Activated naive CD4-positive, alpha-beta T cell treated with anti-CD3 and anti-CD28 coated beads for 36 hours (primary cell): ENCODE measurements around the gene MYL10. TPM values are rescaled to one million over a fixed set of nuclear protein-coding genes. Genes with fewer than 3 reads are reported as not detected.
"Not testable (repeated sequence)": the region's sequence is repeated elsewhere in the genome, so short reads cannot be mapped to it uniquely, and the experiment has no call there.

Experiments used
- CTCF ChIA-PET: fragments of 350-600 bp; sonication (Branson Sonifier 250); formaldehyde crosslinking; loops from one replicate; lab custom pipeline; 2021; ENCODE audit warnings: antibody characterized with exemption; lab: Charles Lee
- DNase-seq: peaks from one replicate; pipeline ENCODE4 v3.0.0-alpha.2; 2020
- H3K27ac Mint-ChIP-seq: one replicate; pipeline ENCODE4 v1.8.0; 2021; ENCODE audit warnings: mild to moderate bottlenecking, mixed read lengths
- H3K27me3 Mint-ChIP-seq: one replicate; pipeline ENCODE4 v1.8.0; 2021; ENCODE audit warnings: low read depth, mixed read lengths
- H3K36me3 Mint-ChIP-seq: one replicate; pipeline ENCODE4 v1.8.0; 2021; ENCODE audit warnings: low read depth, mixed read lengths
- H3K4me1 Mint-ChIP-seq: one replicate; pipeline ENCODE4 v1.8.0; 2021; ENCODE audit warnings: low read depth, mixed read lengths
- H3K4me3 Mint-ChIP-seq: one replicate; pipeline ENCODE4 v1.8.0; 2021; ENCODE audit warnings: mild to moderate bottlenecking, moderate library complexity, mixed read lengths
- H3K9me3 Mint-ChIP-seq: one replicate; pipeline ENCODE4 v1.8.0; 2021; ENCODE audit warnings: mixed read lengths
- intact Hi-C: fragments of 100-400 bp; cut with micrococcal nuclease; formaldehyde crosslinking; loops from one replicate; pipeline ENCODE4 v1.15.1; 2023
- total RNA-seq, 2 experiments: library from RNA; stranded (reverse); gene quantifications; one replicate each; pipeline ENCODE4 v1.2.3, GENCODE V29; 2021

The MYL10 gene
- total RNA-seq, 2 experiments from 2014 or later: not detected

GRCh38 chr7:101667920-101668319 is 38.8 kb upstream of the MYL10 start:
- CTCF ChIA-PET: no interaction called here
- Mint-ChIP-seq H3K9me3 (peaks cover 8% of the 10 kb centered on the region), H3K4me1 (no peaks in the 10 kb centered on the region), H3K27ac (no peak overlapping the region), H3K36me3 (no peaks in the 10 kb centered on the region), H3K27me3 (no peaks in the 10 kb centered on the region), H3K4me3 (no peak overlapping the region)
- intact Hi-C loops: no loop called here
- DNase-seq: no peak

- H3K27ac Mint-ChIP-seq: no peak overlapping the region
- no peaks in the 10 kb centered on the region for H3K4me1 Mint-ChIP-seq
- no peak for DNase-seq
- CTCF ChIA-PET: no interaction called here
- no peaks in the 10 kb centered on the region for H3K36me3 Mint-ChIP-seq
- peaks cover 8% of the 10 kb centered on the region for H3K9me3 Mint-ChIP-seq
- intact Hi-C loops: no loop called here
- no peak overlapping the region for H3K4me3 Mint-ChIP-seq
- H3K27me3 Mint-ChIP-seq: no peaks in the 10 kb centered on the region
These were observed 38.3 kb upstream of the MYL10 start for GRCh38 chr7:101667399-101667798.

GRCh38 chr7:101666741-101667140 is 37.6 kb upstream of the MYL10 start:
- intact Hi-C loops: no loop called here
- CTCF ChIA-PET: no interaction called here
- Mint-ChIP-seq H3K27ac (no peak overlapping the region), H3K4me3 (no peak overlapping the region), H3K36me3 (no peaks in the 10 kb centered on the region), H3K27me3 (no peaks in the 10 kb centered on the region), H3K9me3 (peaks cover 8% of the 10 kb centered on the region), H3K4me1 (no peaks in the 10 kb centered on the region)
- no peak for DNase-seq

- no peak for DNase-seq
- Mint-ChIP-seq H3K4me3 (no peak overlapping the region), H3K36me3 (no peaks in the 10 kb centered on the region), H3K9me3 (peaks cover 8% of the 10 kb centered on the region), H3K4me1 (no peaks in the 10 kb centered on the region), H3K27ac (no peak overlapping the region), H3K27me3 (no peaks in the 10 kb centered on the region)
- CTCF ChIA-PET: no interaction called here
- intact Hi-C loops: no loop called here
These were observed 37.2 kb upstream of the MYL10 start for GRCh38 chr7:101666293-101666692.

- CTCF ChIA-PET: no interaction called here
- Mint-ChIP-seq H3K27me3 (no peaks in the 10 kb centered on the region), H3K9me3 (peaks cover 8% of the 10 kb centered on the region), H3K27ac (no peak overlapping the region), H3K4me3 (no peak overlapping the region), H3K36me3 (no peaks in the 10 kb centered on the region), H3K4me1 (no peaks in the 10 kb centered on the region)
- intact Hi-C loops: no loop called here
- DNase-seq: no peak
These were observed 35.9 kb upstream of the MYL10 start for GRCh38 chr7:101664893-101665471.

GRCh38 chr7:101664436-101664835 is 35.3 kb upstream of the MYL10 start:
- no peaks in the 10 kb centered on the region for H3K27me3 Mint-ChIP-seq
- no peak overlapping the region for H3K27ac Mint-ChIP-seq
- no peak overlapping the region for H3K4me3 Mint-ChIP-seq
- H3K9me3 Mint-ChIP-seq: peaks cover 8% of the 10 kb centered on the region
- DNase-seq: no peak
- no peaks in the 10 kb centered on the region for H3K4me1 Mint-ChIP-seq
- intact Hi-C loops: no loop called here
- CTCF ChIA-PET: no interaction called here
- no peaks in the 10 kb centered on the region for H3K36me3 Mint-ChIP-seq

GRCh38 chr7:101663747-101664146 is 34.7 kb upstream of the MYL10 start:
- DNase-seq: no peak
- intact Hi-C loops: no loop called here
- peaks cover 8% of the 10 kb centered on the region for H3K9me3 Mint-ChIP-seq
- no peaks in the 10 kb centered on the region for H3K27me3 Mint-ChIP-seq
- no peaks in the 10 kb centered on the region for H3K36me3 Mint-ChIP-seq
- no peaks in the 10 kb centered on the region for H3K4me1 Mint-ChIP-seq
- H3K4me3 Mint-ChIP-seq: no peak overlapping the region
- CTCF ChIA-PET: no interaction called here
- no peak overlapping the region for H3K27ac Mint-ChIP-seq

GRCh38 chr7:101662447-101662998 is 33.4 kb upstream of the MYL10 start:
- Mint-ChIP-seq H3K4me1 (no peaks in the 10 kb centered on the region), H3K36me3 (no peaks in the 10 kb centered on the region), H3K4me3 (no peak overlapping the region), H3K9me3 (peaks cover 8% of the 10 kb centered on the region), H3K27ac (no peak overlapping the region), H3K27me3 (no peaks in the 10 kb centered on the region)
- no peak for DNase-seq
- CTCF ChIA-PET: no interaction called here
- intact Hi-C loops: no loop called here

GRCh38 chr7:101659706-101660105 is 30.6 kb upstream of the MYL10 start:
- DNase-seq: no peak
- Mint-ChIP-seq H3K4me3 (no peak overlapping the region), H3K9me3 (peaks cover 8% of the 10 kb centered on the region), H3K27me3 (peaks cover 8% of the 10 kb centered on the region), H3K36me3 (no peaks in the 10 kb centered on the region), H3K27ac (no peak overlapping the region), H3K4me1 (no peaks in the 10 kb centered on the region)
- CTCF ChIA-PET: no interaction called here
- intact Hi-C loops: no loop called here

GRCh38 chr7:101657171-101657570 is 28.1 kb upstream of the MYL10 start:
- Mint-ChIP-seq H3K4me3 (no peak overlapping the region), H3K27ac (no peak overlapping the region), H3K4me1 (no peaks in the 10 kb centered on the region), H3K27me3 (peaks cover 8% of the 10 kb centered on the region), H3K36me3 (no peaks in the 10 kb centered on the region), H3K9me3 (no peaks in the 10 kb centered on the region)
- intact Hi-C loops: no loop called here
- no peak for DNase-seq
- CTCF ChIA-PET: interaction anchor here (0.6 kb wide), 1 partner anchor 12 kb away, joined by 3 read pairs; no protein-coding TSS in a partner anchor

- Mint-ChIP-seq H3K9me3 (no peaks in the 10 kb centered on the region), H3K36me3 (no peaks in the 10 kb centered on the region), H3K4me3 (no peak overlapping the region), H3K27me3 (peaks cover 9% of the 10 kb centered on the region), H3K4me1 (no peaks in the 10 kb centered on the region), H3K27ac (no peak overlapping the region)
- DNase-seq: no peak
- intact Hi-C loops: no loop called here
- CTCF ChIA-PET: interaction anchor here (1.2 kb wide), 1 partner anchor 143 kb away, joined by 4 read pairs; no protein-coding TSS in a partner anchor
These were observed 22.0 kb upstream of the MYL10 start for GRCh38 chr7:101651112-101651511.

- no peak overlapping the region for H3K27ac Mint-ChIP-seq
- no peaks in the 10 kb centered on the region for H3K4me1 Mint-ChIP-seq
- H3K9me3 Mint-ChIP-seq: no peaks in the 10 kb centered on the region
- no peak for DNase-seq
- no peaks in the 10 kb centered on the region for H3K36me3 Mint-ChIP-seq
- intact Hi-C loops: no loop called here
- CTCF ChIA-PET: interaction anchor here (0.9 to 1.2 kb wide), 2 partner anchors 108 to 143 kb away, joined by 3 to 4 read pairs; no protein-coding TSS in a partner anchor
- H3K27me3 Mint-ChIP-seq: peaks cover 9% of the 10 kb centered on the region
- no peak overlapping the region for H3K4me3 Mint-ChIP-seq
These were observed 21.5 kb upstream of the MYL10 start for GRCh38 chr7:101650579-101651081.

- H3K27ac Mint-ChIP-seq, H3K9me3 Mint-ChIP-seq, intact Hi-C loops, H3K36me3 Mint-ChIP-seq, H3K4me1 Mint-ChIP-seq, H3K4me3 Mint-ChIP-seq, H3K27me3 Mint-ChIP-seq, DNase-seq: not testable (repeated sequence)
- CTCF ChIA-PET: interaction anchor here (1.3 to 1.4 kb wide), 2 partner anchors 44 to 46 kb away, joined by 3 read pairs; no protein-coding TSS in a partner anchor
These were observed 18.8 kb upstream of the MYL10 start for GRCh38 chr7:101647876-101648275.
